GM12892 (cell line): ENCODE data around the gene MGST2.

Source experiments
- DNase-seq: peaks from one replicate; pipeline ENCODE4 v3.0.0; 2011; ENCODE audit not compliant: insufficient read length
- FAIRE-seq: peaks from 2 replicates; lab custom pipeline; 2011; peaks lifted over from hg19 to GRCh38; lab: Jason Lieb, UNC
- POLR2A ChIP-seq: IDR thresholded peaks from 2 replicates; pipeline ENCODE4 v1.6.1; 2011; ENCODE audit warnings: low read depth, low read length, control low read depth
- POLR2AphosphoS5 ChIP-seq: IDR thresholded peaks from 2 replicates; pipeline ENCODE4 v1.6.1; 2011; ENCODE audit warnings: low read depth, low read length, control low read depth
- TAF1 ChIP-seq: IDR thresholded peaks from 2 replicates; pipeline ENCODE4 v1.6.1; 2011; ENCODE audit warnings: low read depth, mild to moderate bottlenecking, control low read depth, low read length, borderline replicate concordance

Gene MGST2

GRCh38 chr4:139736661-139737060 is 71.0 kb downstream of the MGST2 start:
- no peak for TF ChIP-seq POLR2A
- TF ChIP-seq TAF1, result no peak
- TF ChIP-seq POLR2AphosphoS5, result no peak
- FAIRE-seq (no peak), DNase-seq (no peak)

GRCh38 chr4:139738846-139739613 is 73.4 kb downstream of the MGST2 start:
- TF ChIP-seq TAF1 (no peak), POLR2AphosphoS5 (no peak), POLR2A (no peak)
- DNase-seq (no peak), FAIRE-seq (no peak)

GRCh38 chr4:139740121-139740520 is 74.5 kb downstream of the MGST2 start:
- FAIRE-seq (no peak), DNase-seq (no peak)
- TF ChIP-seq POLR2A (no peak), TAF1 (no peak), POLR2AphosphoS5 (no peak)

GRCh38 chr4:139740531-139741041 is 75.0 kb downstream of the MGST2 start:
- TF ChIP-seq TAF1, result no peak
- no peak for TF ChIP-seq POLR2AphosphoS5
- no peak for TF ChIP-seq POLR2A
- DNase-seq (no peak), FAIRE-seq (no peak)

- no peak for TF ChIP-seq TAF1
- TF ChIP-seq POLR2A, result no peak
- no peak for TF ChIP-seq POLR2AphosphoS5
These were observed 77.4 kb downstream of the MGST2 start for GRCh38 chr4:139743027-139743426.

GRCh38 chr4:139744232-139744631 is 78.6 kb downstream of the MGST2 start:
- no peak for FAIRE-seq

More at GRCh38 chr4:139743027-139743426, 77.4 kb downstream of the MGST2 start:
- DNase-seq (no peak), FAIRE-seq (no peak)

GRCh38 chr4:139745111-139745639 is 79.6 kb downstream of the MGST2 start:
- DNase-seq (no peak), FAIRE-seq (no peak)
- TF ChIP-seq TAF1 (no peak), POLR2A (no peak), POLR2AphosphoS5 (no peak)

More at GRCh38 chr4:139744232-139744631, 78.6 kb downstream of the MGST2 start:
- no peak for DNase-seq
- TF ChIP-seq POLR2AphosphoS5 (no peak), POLR2A (no peak), TAF1 (no peak)

GRCh38 chr4:139746431-139747171 is 81.0 kb downstream of the MGST2 start:
- TF ChIP-seq TAF1, result no peak
- TF ChIP-seq POLR2A, result no peak
- no peak for TF ChIP-seq POLR2AphosphoS5
- DNase-seq (no peak), FAIRE-seq (no peak)

- DNase-seq (no peak), FAIRE-seq (no peak)
- TF ChIP-seq POLR2A, result no peak
- no peak for TF ChIP-seq POLR2AphosphoS5
- TF ChIP-seq TAF1, result no peak
These were observed 83.7 kb downstream of the MGST2 start for GRCh38 chr4:139749338-139749737.

- no peak for DNase-seq
- TF ChIP-seq POLR2AphosphoS5 (no peak), TAF1 (no peak), POLR2A (no peak)
- FAIRE-seq, result no peak
These were observed 84.3 kb downstream of the MGST2 start for GRCh38 chr4:139749835-139750498.

- DNase-seq (no peak), FAIRE-seq (no peak)
- no peak for TF ChIP-seq POLR2A
- no peak for TF ChIP-seq TAF1
- TF ChIP-seq POLR2AphosphoS5, result no peak
These were observed 88.1 kb downstream of the MGST2 start for GRCh38 chr4:139753686-139754085.
